Measurements from ENCODE around the gene MRPL44.

GRCh38 chr2:223969315-223969714 lies 12.1 kb downstream of the MRPL44 start:
- TF ChIP-seq, protein P1, sequence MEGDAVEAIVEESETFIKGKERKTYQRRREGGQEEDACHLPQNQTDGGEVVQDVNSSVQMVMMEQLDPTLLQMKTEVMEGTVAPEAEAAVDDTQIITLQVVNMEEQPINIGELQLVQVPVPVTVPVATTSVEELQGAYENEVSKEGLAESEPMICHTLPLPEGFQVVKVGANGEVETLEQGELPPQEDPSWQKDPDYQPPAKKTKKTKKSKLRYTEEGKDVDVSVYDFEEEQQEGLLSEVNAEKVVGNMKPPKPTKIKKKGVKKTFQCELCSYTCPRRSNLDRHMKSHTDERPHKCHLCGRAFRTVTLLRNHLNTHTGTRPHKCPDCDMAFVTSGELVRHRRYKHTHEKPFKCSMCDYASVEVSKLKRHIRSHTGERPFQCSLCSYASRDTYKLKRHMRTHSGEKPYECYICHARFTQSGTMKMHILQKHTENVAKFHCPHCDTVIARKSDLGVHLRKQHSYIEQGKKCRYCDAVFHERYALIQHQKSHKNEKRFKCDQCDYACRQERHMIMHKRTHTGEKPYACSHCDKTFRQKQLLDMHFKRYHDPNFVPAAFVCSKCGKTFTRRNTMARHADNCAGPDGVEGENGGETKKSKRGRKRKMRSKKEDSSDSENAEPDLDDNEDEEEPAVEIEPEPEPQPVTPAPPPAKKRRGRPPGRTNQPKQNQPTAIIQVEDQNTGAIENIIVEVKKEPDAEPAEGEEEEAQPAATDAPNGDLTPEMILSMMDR (IDR thresholded peaks at IDR 0.05; ENCODE audit: low read depth, low read length) = no peak
- TF ChIP-seq EZH2phosphoT487 (IDR thresholded peaks at IDR 0.05; ENCODE audit: low read depth) = no peak

Data from OCI-LY3 (cell line).